Activated CD8-positive, alpha-beta T cell treated with anti-CD3 and anti-CD28 coated beads for 36 hours (primary cell): Measurements from ENCODE around the gene PIGC. TPM values are rescaled to one million over a fixed set of nuclear protein-coding genes. Genes with fewer than 3 reads are reported as not detected.

Experiments used
- ATAC-seq: fragments of 200-7000 bp; cut with Tn5 transposase; one replicate; pipeline ENCODE4 v1.10.0; 2021; ENCODE audit warnings: mild to moderate bottlenecking, moderate library complexity
- CTCF ChIA-PET: fragments of 350-600 bp; sonication (Branson Sonifier 250); formaldehyde crosslinking; loops from one replicate; lab custom pipeline; 2021; ENCODE audit warnings: antibody characterized with exemption; lab: Charles Lee
- POLR2A ChIA-PET: fragments of 350-600 bp; sonication (Branson Sonifier 250); formaldehyde crosslinking; loops from one replicate; lab custom pipeline; 2021; ENCODE audit warnings: antibody characterized with exemption; lab: Charles Lee
- DNase-seq: peaks from one replicate; pipeline ENCODE4 v3.0.0-alpha.2; 2020
- H3K27ac Mint-ChIP-seq: one replicate; pipeline ENCODE4 v1.8.0; 2021; ENCODE audit warnings: mild to moderate bottlenecking, mixed read lengths
- H3K27me3 Mint-ChIP-seq: one replicate; pipeline ENCODE4 v1.8.0; 2021; ENCODE audit warnings: mixed read lengths
- H3K36me3 Mint-ChIP-seq: one replicate; pipeline ENCODE4 v1.8.0; 2021; ENCODE audit warnings: low read depth, mixed read lengths
- H3K4me1 Mint-ChIP-seq: one replicate; pipeline ENCODE4 v1.8.0; 2021; ENCODE audit warnings: low read depth, mixed read lengths
- H3K4me3 Mint-ChIP-seq: one replicate; pipeline ENCODE4 v1.8.0; 2021; ENCODE audit warnings: mild to moderate bottlenecking, moderate library complexity, mixed read lengths
- H3K9me3 Mint-ChIP-seq: one replicate; pipeline ENCODE4 v1.8.0; 2021; ENCODE audit warnings: mixed read lengths
- intact Hi-C: fragments of 100-400 bp; cut with micrococcal nuclease; formaldehyde crosslinking; loops from one replicate; pipeline ENCODE4 v1.10.0; 2022
- total RNA-seq, 2 experiments: library from RNA; stranded (reverse); gene quantifications; one replicate each; pipeline ENCODE4 v1.2.3, GENCODE V29; 2021
- TF ChIP-seq, protein P1 (sequence below): fragments of 200-600 bp; IDR thresholded peaks from one replicate; pipeline ENCODE4 v1.8.0; 2022; ENCODE audit warnings: antibody characterized with exemption, mild to moderate bottlenecking

Gene PIGC
- total RNA-seq, 2 experiments from 2014 or later, result 17.8 to 19.5 TPM

- no peak overlapping the region for H3K27ac Mint-ChIP-seq
- no peaks in the 10 kb centered on the region for H3K9me3 Mint-ChIP-seq
- ChIA-PET POLR2A (no interaction called here), CTCF (interaction anchor here (1.4 kb wide), 1 partner anchor 34 kb away, joined by 3 read pairs; no protein-coding TSS in a partner anchor)
- no peak overlapping the region for H3K4me3 Mint-ChIP-seq
- ATAC-seq (no peak), DNase-seq (no peak)
- intact Hi-C loops, result no loop called here
- peaks cover 1% of the 10 kb centered on the region for H3K27me3 Mint-ChIP-seq
- no peaks in the 10 kb centered on the region for H3K36me3 Mint-ChIP-seq
- no peaks in the 10 kb centered on the region for H3K4me1 Mint-ChIP-seq
- TF ChIP-seq, protein P1, sequence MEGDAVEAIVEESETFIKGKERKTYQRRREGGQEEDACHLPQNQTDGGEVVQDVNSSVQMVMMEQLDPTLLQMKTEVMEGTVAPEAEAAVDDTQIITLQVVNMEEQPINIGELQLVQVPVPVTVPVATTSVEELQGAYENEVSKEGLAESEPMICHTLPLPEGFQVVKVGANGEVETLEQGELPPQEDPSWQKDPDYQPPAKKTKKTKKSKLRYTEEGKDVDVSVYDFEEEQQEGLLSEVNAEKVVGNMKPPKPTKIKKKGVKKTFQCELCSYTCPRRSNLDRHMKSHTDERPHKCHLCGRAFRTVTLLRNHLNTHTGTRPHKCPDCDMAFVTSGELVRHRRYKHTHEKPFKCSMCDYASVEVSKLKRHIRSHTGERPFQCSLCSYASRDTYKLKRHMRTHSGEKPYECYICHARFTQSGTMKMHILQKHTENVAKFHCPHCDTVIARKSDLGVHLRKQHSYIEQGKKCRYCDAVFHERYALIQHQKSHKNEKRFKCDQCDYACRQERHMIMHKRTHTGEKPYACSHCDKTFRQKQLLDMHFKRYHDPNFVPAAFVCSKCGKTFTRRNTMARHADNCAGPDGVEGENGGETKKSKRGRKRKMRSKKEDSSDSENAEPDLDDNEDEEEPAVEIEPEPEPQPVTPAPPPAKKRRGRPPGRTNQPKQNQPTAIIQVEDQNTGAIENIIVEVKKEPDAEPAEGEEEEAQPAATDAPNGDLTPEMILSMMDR, result no peak
Observed at GRCh38 chr1:172473842-172474241, 30.0 kb upstream of the PIGC start.

DNA sequence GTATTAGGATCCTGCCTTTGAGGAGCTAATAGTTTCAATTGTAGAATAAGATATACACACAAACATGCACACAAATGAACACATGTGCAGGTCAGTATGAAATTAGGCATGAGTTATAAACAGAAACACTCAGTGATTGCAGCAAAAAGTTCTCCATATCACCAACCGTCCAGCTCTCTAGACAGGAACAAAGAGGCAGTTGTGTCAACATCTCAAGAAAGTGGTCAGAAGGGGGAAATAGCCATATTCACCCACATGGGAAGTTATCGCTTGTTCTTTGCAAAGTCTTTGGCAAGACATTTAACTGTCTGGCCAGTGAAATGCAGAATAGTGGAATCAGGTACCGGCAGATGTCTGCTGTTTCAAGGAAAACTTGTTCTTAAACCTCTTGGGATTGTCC, 29.4 kb upstream of the PIGC start:
- intact Hi-C loops, result no loop called here
- POLR2A ChIA-PET, result no interaction called here
- H3K27ac Mint-ChIP-seq, result no peak overlapping the region

GRCh38 chr1:172472495-172472894, 28.6 kb upstream of the PIGC start:
- DNase-seq (no peak), ATAC-seq (no peak)
- Mint-ChIP-seq H3K36me3 (no peaks in the 10 kb centered on the region), H3K9me3 (no peaks in the 10 kb centered on the region), H3K4me3 (no peak overlapping the region), H3K27ac (no peak overlapping the region), H3K27me3 (peaks cover 1% of the 10 kb centered on the region), H3K4me1 (no peaks in the 10 kb centered on the region)
- intact Hi-C loops, result no loop called here
- POLR2A ChIA-PET, result no interaction called here
- CTCF ChIA-PET, result no interaction called here
- TF ChIP-seq, protein P1, result no peak

More for the DNA sequence above, 29.4 kb upstream of the PIGC start:
- Mint-ChIP-seq H3K9me3 (no peaks in the 10 kb centered on the region), H3K4me1 (no peaks in the 10 kb centered on the region), H3K36me3 (no peaks in the 10 kb centered on the region), H3K4me3 (no peak overlapping the region), H3K27me3 (peaks cover 1% of the 10 kb centered on the region)
- TF ChIP-seq, protein P1, result no peak
- DNase-seq (no peak), ATAC-seq (no peak)
- CTCF ChIA-PET, result interaction anchor here (1.4 kb wide), 1 partner anchor 34 kb away, joined by 3 read pairs; no protein-coding TSS in a partner anchor

DNA sequence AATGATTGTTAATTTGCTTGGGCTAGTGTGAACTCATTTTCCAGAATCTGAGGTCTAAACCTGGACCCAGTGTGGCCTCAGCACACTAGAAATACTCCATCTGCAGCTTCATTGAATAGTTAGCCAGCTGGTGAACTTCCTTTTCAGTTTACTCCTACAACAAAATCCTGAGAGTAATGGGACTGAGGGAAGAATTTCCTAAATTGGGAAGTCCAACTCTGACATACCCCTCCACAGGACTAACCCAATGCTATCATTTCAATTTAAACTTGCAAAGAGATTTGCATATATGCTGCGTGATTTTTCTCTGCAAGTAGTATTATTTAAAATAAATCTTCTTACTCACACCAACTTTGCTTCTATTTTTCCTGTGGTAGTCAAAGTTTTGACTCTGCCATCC, 27.8 kb upstream of the PIGC start:
- no peaks in the 10 kb centered on the region for H3K4me1 Mint-ChIP-seq
- TF ChIP-seq, protein P1, result no peak
- POLR2A ChIA-PET, result no interaction called here
- no peaks in the 10 kb centered on the region for H3K9me3 Mint-ChIP-seq
- CTCF ChIA-PET, result no interaction called here
- ATAC-seq (no peak), DNase-seq (no peak)
- intact Hi-C loops, result no loop called here
- H3K36me3 Mint-ChIP-seq, result no peaks in the 10 kb centered on the region
- H3K27me3 Mint-ChIP-seq, result peaks cover 1% of the 10 kb centered on the region
- H3K4me3 Mint-ChIP-seq, result no peak overlapping the region
- no peak overlapping the region for H3K27ac Mint-ChIP-seq

- POLR2A ChIA-PET, result no interaction called here
- TF ChIP-seq, protein P1, result no peak
- CTCF ChIA-PET, result no interaction called here
- no peak overlapping the region for H3K27ac Mint-ChIP-seq
- no peaks in the 10 kb centered on the region for H3K4me1 Mint-ChIP-seq
- no peak overlapping the region for H3K4me3 Mint-ChIP-seq
- ATAC-seq (no peak), DNase-seq (no peak)
- peaks cover 1% of the 10 kb centered on the region for H3K27me3 Mint-ChIP-seq
- intact Hi-C loops, result no loop called here
- H3K36me3 Mint-ChIP-seq, result no peaks in the 10 kb centered on the region
- no peaks in the 10 kb centered on the region for H3K9me3 Mint-ChIP-seq
Observed at GRCh38 chr1:172470149-172470548, 26.3 kb upstream of the PIGC start.
